GM18526 (cell line): ENCODE results near the gene AMBRA1.

Source experiments
- POLR2A ChIP-seq: IDR thresholded peaks from 3 replicates; pipeline ENCODE4 v1.6.1; 2011; ENCODE audit not compliant: insufficient read length; ENCODE audit errors: extremely low read depth

AMBRA1 gene

GRCh38 chr11:46389450-46390330 is 204.1 kb downstream of the AMBRA1 start:
- TF ChIP-seq POLR2A, result no peak

GRCh38 chr11:46388619-46389449 is 205.0 kb downstream of the AMBRA1 start:
- TF ChIP-seq POLR2A, result no peak

GRCh38 chr11:46387919-46388618 is 205.8 kb downstream of the AMBRA1 start:
- TF ChIP-seq POLR2A, result no peak

- no peak for TF ChIP-seq POLR2A
These were observed 206.4 kb downstream of the AMBRA1 start for GRCh38 chr11:46387456-46387855.

GRCh38 chr11:46386674-46387073 is 207.1 kb downstream of the AMBRA1 start:
- TF ChIP-seq POLR2A, result no peak

- TF ChIP-seq POLR2A, result no peak
These were observed 207.7 kb downstream of the AMBRA1 start for GRCh38 chr11:46386005-46386578.

- no peak for TF ChIP-seq POLR2A
These were observed 208.4 kb downstream of the AMBRA1 start for GRCh38 chr11:46385169-46386004.

GRCh38 chr11:46383974-46384701 is 209.7 kb downstream of the AMBRA1 start:
- no peak for TF ChIP-seq POLR2A

- TF ChIP-seq POLR2A, result no peak
These were observed 210.4 kb downstream of the AMBRA1 start for GRCh38 chr11:46383404-46383758.

GRCh38 chr11:46382646-46383403 is 211.0 kb downstream of the AMBRA1 start:
- no peak for TF ChIP-seq POLR2A

- no peak for TF ChIP-seq POLR2A
These were observed 211.8 kb downstream of the AMBRA1 start for GRCh38 chr11:46381819-46382645.
